Trophoblast cell (in vitro differentiated cells and primary cell): ENCODE results near the gene KIF26A.
A peak's percentile ranks its signal among the peaks of the same experiment; 100 is the strongest.

Source experiments
- DNase-seq, 2 donors: peaks; one replicate each; pipeline ENCODE4 v3.0.0-alpha.2; 2016
- H2AFZ ChIP-seq: 2 replicates; pipeline ENCODE4 v1.6.1; 2013; ENCODE audit warnings: low read length, moderate library complexity, mild to moderate bottlenecking; ENCODE audit not compliant: insufficient read depth, poor library complexity
- H2AK5ac ChIP-seq: 2 replicates; pipeline ENCODE4 v1.6.1; 2013; ENCODE audit warnings: mild to moderate bottlenecking, low read length
- H2BK120ac ChIP-seq: 2 replicates; pipeline ENCODE4 v1.6.1; 2013; ENCODE audit warnings: low read length, mild to moderate bottlenecking, moderate library complexity; ENCODE audit not compliant: insufficient read depth, poor library complexity
- H2BK12ac ChIP-seq: 2 replicates; pipeline ENCODE4 v1.6.1; 2013; ENCODE audit warnings: mild to moderate bottlenecking, low read length, moderate library complexity
- H2BK5ac ChIP-seq: 2 replicates; pipeline ENCODE4 v1.6.1; 2013; ENCODE audit warnings: low read length, low read depth, moderate library complexity, mild to moderate bottlenecking; ENCODE audit not compliant: poor library complexity
- H3K14ac ChIP-seq: 2 replicates; pipeline ENCODE4 v1.6.1; 2013; ENCODE audit warnings: mild to moderate bottlenecking, low read length
- H3K18ac ChIP-seq: 2 replicates; pipeline ENCODE4 v1.6.1; 2013; ENCODE audit warnings: mild to moderate bottlenecking, low read length
- H3K23ac ChIP-seq: 2 replicates; pipeline ENCODE4 v1.6.1; 2013; ENCODE audit warnings: low read length
- H3K27ac ChIP-seq: 2 replicates; pipeline ENCODE4 v1.5.1; 2013; ENCODE audit warnings: low read depth, mild to moderate bottlenecking, inconsistent platforms, low read length, moderate library complexity
- H3K27me3 ChIP-seq: 2 replicates; pipeline ENCODE4 v1.6.1; 2013; ENCODE audit warnings: inconsistent platforms, mild to moderate bottlenecking, low read length, moderate library complexity; ENCODE audit not compliant: insufficient read depth
- H3K36me3 ChIP-seq, 2 experiments: 1 replicate in 1 of 2; 2 replicates in 1 of 2; pipeline ENCODE4 v1.6.1; 2013; ENCODE audit warnings: low read length in 2 of 2, mild to moderate bottlenecking in 2 of 2, moderate library complexity in 1 of 2; ENCODE audit not compliant: insufficient read depth in 2 of 2, control insufficient read depth in 1 of 2
- H3K4ac ChIP-seq: 2 replicates; pipeline ENCODE4 v1.6.1; 2013; ENCODE audit warnings: low read depth, mild to moderate bottlenecking, low read length, moderate library complexity
- H3K4me1 ChIP-seq, 2 experiments: 1 replicate in 1 of 2; 2 replicates in 1 of 2; pipeline ENCODE4 v1.6.1; 2013; ENCODE audit warnings: low read length in 2 of 2, mild to moderate bottlenecking in 2 of 2, moderate library complexity in 1 of 2; ENCODE audit not compliant: insufficient read depth in 2 of 2, control insufficient read depth in 1 of 2
- H3K4me2 ChIP-seq: 2 replicates; pipeline ENCODE4 v1.6.1; 2013; ENCODE audit warnings: inconsistent platforms, mild to moderate bottlenecking, low read length, moderate library complexity
- H3K4me3 ChIP-seq: 2 replicates; pipeline ENCODE4 v1.5.1; 2013; ENCODE audit warnings: mild to moderate bottlenecking, low read depth, low read length, inconsistent platforms
- H3K79me1 ChIP-seq: one replicate; pipeline ENCODE4 v1.6.1; 2013; ENCODE audit warnings: low read length
- H3K79me2 ChIP-seq: 2 replicates; pipeline ENCODE4 v1.6.1; 2013; ENCODE audit warnings: low read length, mild to moderate bottlenecking; ENCODE audit not compliant: control insufficient read depth, insufficient read depth, poor library complexity
- H3K9ac ChIP-seq: 2 replicates; pipeline ENCODE4 v1.6.1; 2013; ENCODE audit warnings: mild to moderate bottlenecking, low read length
- H3K9me3 ChIP-seq: 2 replicates; pipeline ENCODE4 v1.6.1; 2013; ENCODE audit warnings: low read depth, mild to moderate bottlenecking, control low read depth, inconsistent platforms, low read length; ENCODE audit not compliant: insufficient read depth
- H4K12ac ChIP-seq: 2 replicates; pipeline ENCODE4 v1.6.1; 2013; ENCODE audit warnings: low read depth, mild to moderate bottlenecking, low read length, moderate library complexity
- H4K8ac ChIP-seq: 2 replicates; pipeline ENCODE4 v1.6.1; 2013; ENCODE audit warnings: low read depth, mild to moderate bottlenecking, low read length, moderate library complexity
- H4K91ac ChIP-seq: one replicate; pipeline ENCODE4 v1.6.1; 2013; ENCODE audit warnings: low read depth, mild to moderate bottlenecking, low read length, moderate library complexity
- WGBS: extraction: QIAGEN DNeasy Blood & Tissue Kit; methylation state at CpG from one replicate; pipeline ENCODE4 v1.1.7; 2013; ENCODE audit warnings: missing lambda C conversion rate; ENCODE audit not compliant: insufficient read length, insufficient coverage; ENCODE audit errors: extremely low coverage; 5-methylcytosine and 5-hydroxymethylcytosine counted together

Gene KIF26A

DNA sequence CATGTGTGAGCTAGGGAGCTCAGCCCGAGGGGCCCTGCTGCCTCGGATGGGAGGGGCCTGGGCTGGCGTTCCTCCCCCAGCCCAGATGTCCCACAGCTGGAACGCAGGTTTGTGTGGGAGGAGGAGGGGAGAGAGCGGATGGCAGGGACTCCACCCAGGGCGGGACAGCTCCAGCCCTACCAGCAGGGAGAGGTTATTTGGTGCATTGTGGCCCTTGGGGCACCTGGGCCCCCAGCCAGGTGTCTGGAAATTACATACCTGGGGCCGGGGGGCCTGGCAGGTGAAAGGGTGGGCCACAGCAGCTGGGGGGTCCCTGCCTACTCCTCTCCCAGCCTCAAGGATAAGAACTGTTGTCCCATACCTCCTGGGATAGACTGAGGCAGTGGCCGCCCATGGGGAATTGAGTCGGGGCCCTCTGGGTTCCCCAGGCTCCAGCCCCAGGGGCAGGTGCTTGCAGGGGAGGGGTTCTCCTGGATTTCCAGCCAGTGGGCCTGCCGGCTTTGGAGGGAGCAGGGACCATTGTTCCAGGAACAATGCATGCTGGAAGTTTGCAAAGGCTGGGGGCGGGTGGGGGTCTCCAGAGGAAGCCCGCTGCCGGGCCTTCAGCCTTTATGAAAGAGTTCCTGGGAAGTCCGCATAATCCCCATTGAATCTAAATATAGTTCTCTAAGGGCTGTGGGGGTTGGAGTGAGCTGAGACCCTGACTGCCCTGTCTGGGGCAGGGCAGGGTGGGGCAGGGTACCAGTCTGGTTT lies 1.2 kb downstream of the KIF26A start:
- no peak overlapping the region for H4K8ac ChIP-seq
- H4K91ac ChIP-seq = no peak overlapping the region
- H2AFZ ChIP-seq = no peak overlapping the region
- H3K27me3 ChIP-seq = peaks cover 25% of the 10 kb centered on the region
- no peak overlapping the region for H3K9ac ChIP-seq
- peaks cover 8 to 25% of the 10 kb centered on the region in 2 experiments for H3K4me1 ChIP-seq
- peaks cover 7% of the 10 kb centered on the region for H3K9me3 ChIP-seq
- H3K79me1 ChIP-seq = peaks cover 2% of the 10 kb centered on the region
- no peaks in the 10 kb centered on the region for H3K36me3 ChIP-seq
- no peak overlapping the region for H2BK12ac ChIP-seq
- H3K4ac ChIP-seq = peak overlapping the region; percentile 32
- no peak overlapping the region for H3K18ac ChIP-seq
- H3K23ac ChIP-seq = no peak overlapping the region
- no CpG with 5 or more reads among the region's 14 CpGs for WGBS
- no peak overlapping the region for H2BK5ac ChIP-seq
- peak overlapping the region; percentile 97 for H3K4me2 ChIP-seq
- H2AK5ac ChIP-seq = peak overlapping the region; percentile 26
- H3K79me2 ChIP-seq = peaks cover 2% of the 10 kb centered on the region
- DNase-seq = no peak
- no peak overlapping the region for H3K14ac ChIP-seq
- H2BK120ac ChIP-seq = no peak overlapping the region
- H4K12ac ChIP-seq = no peak overlapping the region
- H3K27ac ChIP-seq = no peak overlapping the region
- H3K4me3 ChIP-seq = peak overlapping the region; percentile 42

GRCh38 chr14:104140213-104140462 lies 1.8 kb downstream of the KIF26A start:
- peaks cover 2% of the 10 kb centered on the region for H3K79me1 ChIP-seq
- peaks cover 8 to 25% of the 10 kb centered on the region in 2 experiments for H3K4me1 ChIP-seq
- H3K9ac ChIP-seq = no peak overlapping the region
- DNase-seq = no peak
- H4K91ac ChIP-seq = no peak overlapping the region
- no peak overlapping the region for H3K14ac ChIP-seq
- H3K27me3 ChIP-seq = peaks cover 22% of the 10 kb centered on the region
- no peak overlapping the region for H2AK5ac ChIP-seq
- H4K12ac ChIP-seq = no peak overlapping the region
- H3K4me3 ChIP-seq = no peak overlapping the region
- no peak overlapping the region for H2BK12ac ChIP-seq
- no peak overlapping the region for H3K23ac ChIP-seq
- H3K4ac ChIP-seq = no peak overlapping the region
- no peak overlapping the region for H3K4me2 ChIP-seq
- H2BK120ac ChIP-seq = no peak overlapping the region
- no peak overlapping the region for H4K8ac ChIP-seq
- H3K18ac ChIP-seq = no peak overlapping the region
- peaks cover 2% of the 10 kb centered on the region for H3K79me2 ChIP-seq
- no peak overlapping the region for H2AFZ ChIP-seq
- H3K9me3 ChIP-seq = peaks cover 7% of the 10 kb centered on the region
- H3K36me3 ChIP-seq = no peaks in the 10 kb centered on the region
- H3K27ac ChIP-seq = no peak overlapping the region
- no CpG with 5 or more reads among the region's 6 CpGs for WGBS
- no peak overlapping the region for H2BK5ac ChIP-seq

GRCh38 chr14:104140463-104141331 lies 2.3 kb downstream of the KIF26A start:
- Histone ChIP-seq H2AK5ac (no peak overlapping the region), H2BK120ac (no peak overlapping the region), H2BK12ac (no peak overlapping the region), H3K18ac (no peak overlapping the region), H3K4me1 (peaks cover 8 to 24% of the 10 kb centered on the region in 2 experiments), H4K8ac (no peak overlapping the region), H3K9me3 (peaks cover 6% of the 10 kb centered on the region), H3K79me2 (peaks cover 2% of the 10 kb centered on the region), H3K27me3 (peaks cover 16% of the 10 kb centered on the region), H3K23ac (no peak overlapping the region), H3K4me3 (peak overlapping the region; percentile 14), H3K4me2 (no peak overlapping the region), H2AFZ (no peak overlapping the region), H3K9ac (no peak overlapping the region), H3K27ac (no peak overlapping the region), H3K4ac (no peak overlapping the region), H2BK5ac (no peak overlapping the region), H3K36me3 (no peaks in the 10 kb centered on the region), H4K91ac (no peak overlapping the region), H3K79me1 (peaks cover 2% of the 10 kb centered on the region), H4K12ac (no peak overlapping the region), H3K14ac (no peak overlapping the region)
- DNase-seq = no peak
- whole genome bisulfite sequencing = no CpG with 5 or more reads among the region's 12 CpGs

DNA sequence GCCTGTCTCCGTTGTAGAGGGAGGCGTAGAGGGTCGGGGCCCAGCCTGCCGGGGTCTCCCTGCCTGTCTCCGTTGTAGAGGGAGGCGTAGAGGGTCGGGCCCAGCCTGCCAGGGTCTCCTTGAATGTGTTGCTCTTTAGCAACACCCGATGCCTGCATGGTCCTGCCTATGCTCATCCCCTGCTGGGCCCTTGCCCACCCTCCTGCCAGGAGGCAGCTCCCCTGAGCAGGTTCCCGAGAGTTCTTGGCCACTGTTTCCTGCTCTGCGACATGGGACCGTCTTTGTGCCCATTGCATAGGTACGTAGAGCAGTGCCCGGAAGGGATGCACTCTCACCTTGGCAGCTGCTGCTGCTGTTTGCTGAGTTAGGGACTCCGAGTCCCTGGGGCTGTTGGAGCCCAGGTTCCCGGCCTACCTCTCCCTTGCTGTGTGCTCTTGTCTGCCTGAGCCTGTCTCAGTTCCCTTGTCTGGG lies 3.3 kb downstream of the KIF26A start:
- peaks cover 2% of the 10 kb centered on the region for H3K79me2 ChIP-seq
- no peak overlapping the region for H2BK12ac ChIP-seq
- WGBS = no CpG with 5 or more reads among the region's 15 CpGs

More for the DNA sequence above, 3.3 kb downstream of the KIF26A start:
- no peak overlapping the region for H2AFZ ChIP-seq
- peaks cover 2% of the 10 kb centered on the region for H3K9me3 ChIP-seq
- no peak overlapping the region for H3K4me3 ChIP-seq
- H3K4me1 ChIP-seq = peaks cover 8 to 19% of the 10 kb centered on the region in 2 experiments
- no peak overlapping the region for H2AK5ac ChIP-seq
- no peak overlapping the region for H3K27ac ChIP-seq
- no peak overlapping the region for H2BK5ac ChIP-seq
- peaks cover 2% of the 10 kb centered on the region for H3K79me1 ChIP-seq
- DNase-seq = no peak
- no peak overlapping the region for H4K8ac ChIP-seq
- no peak overlapping the region for H4K12ac ChIP-seq
- no peak overlapping the region for H3K4me2 ChIP-seq
- H3K36me3 ChIP-seq = no peaks in the 10 kb centered on the region
- no peak overlapping the region for H3K23ac ChIP-seq
- no peak overlapping the region for H2BK120ac ChIP-seq
- no peak overlapping the region for H3K4ac ChIP-seq
- H3K18ac ChIP-seq = no peak overlapping the region
- peaks cover 7% of the 10 kb centered on the region for H3K27me3 ChIP-seq
- no peak overlapping the region for H4K91ac ChIP-seq
- no peak overlapping the region for H3K9ac ChIP-seq
- no peak overlapping the region for H3K14ac ChIP-seq
